GM23338 (cell line): Measurements from ENCODE around the gene NRCAM. TPM values are rescaled to one million over a fixed set of nuclear protein-coding genes. Genes with fewer than 3 reads are reported as not detected.

Experiments used
- ATAC-seq: fragments of 200-7000 bp; cut with Tn5 transposase; 3 replicates; pipeline ENCODE4 v1.9.1; 2020
- DNase-seq: peaks from one replicate; pipeline ENCODE4 v3.0.0-alpha.2; 2015; ENCODE audit warnings: low spot score
- H2AFZ ChIP-seq: fragments of 200-600 bp; sonication (generic); 2 replicates; pipeline ENCODE4 v1.8.0; 2016; ENCODE audit warnings: antibody characterized with exemption, mild to moderate bottlenecking, moderate library complexity
- H3F3A ChIP-seq: fragments of 200-600 bp; sonication (generic); replicated peaks from 2 replicates; pipeline ENCODE4 v1.8.0; 2017; ENCODE audit warnings: antibody characterized with exemption, mixed run types, low read depth
- H3K27ac ChIP-seq: fragments of 200-600 bp; sonication (generic); 2 replicates; pipeline ENCODE4 v1.6.1; 2016; ENCODE audit warnings: low read depth
- H3K27me3 ChIP-seq: fragments of 200-600 bp; sonication (generic); 2 replicates; pipeline ENCODE4 v1.8.0; 2016; ENCODE audit warnings: mild to moderate bottlenecking, mixed run types, moderate library complexity; ENCODE audit not compliant: insufficient read depth
- H3K36me3 ChIP-seq: fragments of 200-600 bp; sonication (generic); 2 replicates; pipeline ENCODE4 v1.8.0; 2016; ENCODE audit warnings: mild to moderate bottlenecking; ENCODE audit not compliant: insufficient read depth
- H3K4me1 ChIP-seq: fragments of 200-600 bp; sonication (generic); 2 replicates; pipeline ENCODE4 v1.8.0; 2016; ENCODE audit warnings: mild to moderate bottlenecking, moderate library complexity; ENCODE audit not compliant: insufficient read depth
- H3K4me2 ChIP-seq: fragments of 200-600 bp; sonication (generic); 2 replicates; pipeline ENCODE4 v1.7.1; 2017; ENCODE audit warnings: mixed run types
- H3K4me3 ChIP-seq: fragments of 200-600 bp; sonication (generic); 2 replicates; pipeline ENCODE4 v1.6.1; 2016; ENCODE audit warnings: mixed run types
- H3K79me2 ChIP-seq: fragments of 200-600 bp; sonication (generic); replicated peaks from 2 replicates; pipeline ENCODE4 v1.8.0; 2017; ENCODE audit warnings: mild to moderate bottlenecking; ENCODE audit not compliant: insufficient read depth
- H3K9me2 ChIP-seq: fragments of 200-600 bp; sonication (generic); 2 replicates; pipeline ENCODE4 v1.8.0; 2017; ENCODE audit not compliant: insufficient read depth
- H4K20me1 ChIP-seq: fragments of 200-600 bp; sonication (generic); replicated peaks from 2 replicates; pipeline ENCODE4 v1.8.0; 2017; ENCODE audit warnings: mild to moderate bottlenecking; ENCODE audit not compliant: insufficient read depth
- H3K27ac Mint-ChIP-seq: 2 replicates; pipeline ENCODE4 v1.8.0; 2020; ENCODE audit warnings: inconsistent platforms, mild to moderate bottlenecking, moderate library complexity, mixed read lengths
- H3K27me3 Mint-ChIP-seq: 3 replicates; pipeline ENCODE4 v1.8.0; 2022; ENCODE audit warnings: low read depth, mild to moderate bottlenecking, moderate library complexity, mixed read lengths, inconsistent platforms; ENCODE audit not compliant: insufficient read depth, poor library complexity
- H3K36me3 Mint-ChIP-seq: 3 replicates; pipeline ENCODE4 v1.8.0; 2021; ENCODE audit warnings: low read depth, mild to moderate bottlenecking, inconsistent platforms, moderate library complexity, mixed read lengths
- H3K4me1 Mint-ChIP-seq: 3 replicates; pipeline ENCODE4 v1.8.0; 2020; ENCODE audit warnings: mild to moderate bottlenecking, inconsistent platforms, mixed read lengths
- H3K4me3 Mint-ChIP-seq: 3 replicates; pipeline ENCODE4 v1.8.0; 2021; ENCODE audit warnings: moderate library complexity, mild to moderate bottlenecking, inconsistent platforms, mixed read lengths
- H3K9me3 Mint-ChIP-seq: 3 replicates; pipeline ENCODE4 v1.8.0; 2020; ENCODE audit warnings: moderate library complexity, mild to moderate bottlenecking, inconsistent platforms, mixed read lengths
- CREB1 ChIP-seq: fragments of 250-450 bp; sonication (Bioruptor Pico); IDR thresholded peaks from 2 replicates; pipeline ENCODE4 v1.5.0; 2020; ENCODE audit warnings: low read depth, mild to moderate bottlenecking, moderate library complexity
- CTCF ChIP-seq, 2 experiments: fragments of 200-600 bp in 1 of 2; sonication (generic) in 1 of 2; conservative IDR thresholded peaks; 2 replicates each; pipeline versions ENCODE4 v1.5.1 to v1.6.1; 2016 to 2017; ENCODE audit warnings: antibody characterized with exemption in 2 of 2, low read depth in 2 of 2, mild to moderate bottlenecking in 2 of 2, moderate library complexity in 1 of 2
- ETS1 ChIP-seq: IDR thresholded peaks from 2 replicates; pipeline ENCODE4 v1.6.1; 2016; ENCODE audit warnings: antibody characterized with exemption
- EZH2 ChIP-seq: fragments of 200-600 bp; sonication (generic); IDR thresholded peaks from one replicate; pipeline ENCODE4 v1.8.0; 2017; ENCODE audit warnings: antibody characterized with exemption, mild to moderate bottlenecking, low read depth; ENCODE audit not compliant: unreplicated experiment
- EZH2phosphoT487 ChIP-seq: fragments of 200-600 bp; sonication (generic); IDR thresholded peaks from one replicate; pipeline ENCODE4 v1.8.1; 2018; ENCODE audit warnings: antibody characterized with exemption; ENCODE audit not compliant: unreplicated experiment
- JUNB ChIP-seq: IDR thresholded peaks from one replicate; pipeline ENCODE4 v1.6.1; 2016; ENCODE audit warnings: antibody characterized with exemption; ENCODE audit not compliant: unreplicated experiment
- NANOG ChIP-seq: IDR thresholded peaks from 2 replicates; pipeline ENCODE4 v1.6.1; 2016; ENCODE audit warnings: antibody characterized with exemption, borderline replicate concordance
- POLR2AphosphoS5 ChIP-seq: IDR thresholded peaks from 2 replicates; pipeline ENCODE4 v1.6.1; 2016; ENCODE audit warnings: antibody characterized with exemption, low read depth
- REST ChIP-seq: IDR thresholded peaks from one replicate; pipeline ENCODE4 v1.6.1; 2018; ENCODE audit warnings: antibody characterized with exemption; ENCODE audit not compliant: unreplicated experiment
- STAT1 ChIP-seq: IDR thresholded peaks from one replicate; pipeline ENCODE4 v1.6.1; 2016; ENCODE audit warnings: antibody characterized with exemption; ENCODE audit not compliant: unreplicated experiment
- ZNF114 ChIP-seq: fragments of 250-450 bp; sonication (Bioruptor Pico); IDR thresholded peaks from 2 replicates; pipeline ENCODE4 v1.5.0; 2020; ENCODE audit warnings: mild to moderate bottlenecking, moderate library complexity
- ZNF331 ChIP-seq: fragments of 250-450 bp; sonication (Bioruptor Pico); IDR thresholded peaks from 2 replicates; pipeline ENCODE4 v1.5.0; 2020; ENCODE audit warnings: low read depth, mild to moderate bottlenecking, moderate library complexity
- ZNF462 ChIP-seq: fragments of 250-450 bp; sonication (Bioruptor Pico); IDR thresholded peaks from 2 replicates; pipeline ENCODE4 v1.5.0; 2020; ENCODE audit warnings: mild to moderate bottlenecking, moderate library complexity
- polyA plus RNA-seq: library from polyadenylated mRNA; unstranded; fragments of >200 nt; fragmentation: Nextera tagmentation; extraction: Ambion mirVana; gene quantifications from 2 replicates; pipeline ENCODE4 v1.2.1, GENCODE V29; 2016
- total RNA-seq: library from RNA; depleted of rRNA; stranded (reverse); fragments of >200 nt; shearing (Covaris generic); gene quantifications from 2 replicates; pipeline ENCODE4 v1.2.3, GENCODE V29; 2014

Gene NRCAM
- total and polyA plus RNA-seq, 2 experiments from 2014 or later: 2.5 to 6.8 TPM

GRCh38 chr7:108417144-108417543 is 39.1 kb downstream of the NRCAM start:
- no peaks in the 10 kb centered on the region for H3K4me1 ChIP-seq
- no peak for DNase-seq
- no peaks in the 10 kb centered on the region for H3F3A ChIP-seq
- no peaks in the 10 kb centered on the region for H3K9me2 ChIP-seq
- H3K36me3 Mint-ChIP-seq: no peaks in the 10 kb centered on the region
- no peaks in the 10 kb centered on the region for H3K9me3 Mint-ChIP-seq
- H3K4me3 Mint-ChIP-seq: no peak overlapping the region
- no peak overlapping the region for H3K27ac Mint-ChIP-seq
- no peaks in the 10 kb centered on the region for H3K79me2 ChIP-seq
- H3K27me3 Mint-ChIP-seq: peaks cover 3% of the 10 kb centered on the region
- H3K27me3 ChIP-seq: no peaks in the 10 kb centered on the region
- H3K4me2 ChIP-seq: no peak overlapping the region
- no peak for ATAC-seq
- no peak overlapping the region for H3K4me3 ChIP-seq
- no peak overlapping the region for H3K27ac ChIP-seq
- peaks cover 25% of the 10 kb centered on the region for H3K4me1 Mint-ChIP-seq
- H3K36me3 ChIP-seq: no peaks in the 10 kb centered on the region
- TF ChIP-seq STAT1: no peak
- no peak for TF ChIP-seq ZNF114 (CRISPR knock-in tag)
- no peak for TF ChIP-seq JUNB
- TF ChIP-seq EZH2: no peak
- TF ChIP-seq CREB1 (CRISPR knock-in tag): no peak
- TF ChIP-seq POLR2AphosphoS5: no peak
- no peak for TF ChIP-seq EZH2phosphoT487
- no peak for TF ChIP-seq REST
- TF ChIP-seq NANOG: no peak
- TF ChIP-seq ZNF331 (CRISPR knock-in tag): no peak
- no peak for TF ChIP-seq ETS1
- TF ChIP-seq CTCF (conservative IDR thresholded peaks at IDR 0.05; ENCODE audit: low read depth in 2 of 2): no peak
- no peak for TF ChIP-seq ZNF462 (CRISPR knock-in tag)
- no peak overlapping the region for H2AFZ ChIP-seq
- H4K20me1 ChIP-seq: no peaks in the 10 kb centered on the region
